ENCODE data around the gene KDM1A. TPM values are rescaled to one million over a fixed set of nuclear protein-coding genes. Genes with fewer than 3 reads are reported as not detected.

Gene KDM1A
- total RNA-seq, 1 donor = 108 TPM

- no peak for DNase-seq (ENCODE audit: low read depth)
- TF ChIP-seq, protein P1, sequence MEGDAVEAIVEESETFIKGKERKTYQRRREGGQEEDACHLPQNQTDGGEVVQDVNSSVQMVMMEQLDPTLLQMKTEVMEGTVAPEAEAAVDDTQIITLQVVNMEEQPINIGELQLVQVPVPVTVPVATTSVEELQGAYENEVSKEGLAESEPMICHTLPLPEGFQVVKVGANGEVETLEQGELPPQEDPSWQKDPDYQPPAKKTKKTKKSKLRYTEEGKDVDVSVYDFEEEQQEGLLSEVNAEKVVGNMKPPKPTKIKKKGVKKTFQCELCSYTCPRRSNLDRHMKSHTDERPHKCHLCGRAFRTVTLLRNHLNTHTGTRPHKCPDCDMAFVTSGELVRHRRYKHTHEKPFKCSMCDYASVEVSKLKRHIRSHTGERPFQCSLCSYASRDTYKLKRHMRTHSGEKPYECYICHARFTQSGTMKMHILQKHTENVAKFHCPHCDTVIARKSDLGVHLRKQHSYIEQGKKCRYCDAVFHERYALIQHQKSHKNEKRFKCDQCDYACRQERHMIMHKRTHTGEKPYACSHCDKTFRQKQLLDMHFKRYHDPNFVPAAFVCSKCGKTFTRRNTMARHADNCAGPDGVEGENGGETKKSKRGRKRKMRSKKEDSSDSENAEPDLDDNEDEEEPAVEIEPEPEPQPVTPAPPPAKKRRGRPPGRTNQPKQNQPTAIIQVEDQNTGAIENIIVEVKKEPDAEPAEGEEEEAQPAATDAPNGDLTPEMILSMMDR (IDR thresholded peaks at IDR 0.05; ENCODE audit: insufficient read depth, low read depth, low read length) = no peak
- no peak overlapping the region for H3K4me3 ChIP-seq (ENCODE audit: low read depth, low read length)
Observed at GRCh38 chr1:23125489-23125888, 106.2 kb downstream of the KDM1A start.

DNA sequence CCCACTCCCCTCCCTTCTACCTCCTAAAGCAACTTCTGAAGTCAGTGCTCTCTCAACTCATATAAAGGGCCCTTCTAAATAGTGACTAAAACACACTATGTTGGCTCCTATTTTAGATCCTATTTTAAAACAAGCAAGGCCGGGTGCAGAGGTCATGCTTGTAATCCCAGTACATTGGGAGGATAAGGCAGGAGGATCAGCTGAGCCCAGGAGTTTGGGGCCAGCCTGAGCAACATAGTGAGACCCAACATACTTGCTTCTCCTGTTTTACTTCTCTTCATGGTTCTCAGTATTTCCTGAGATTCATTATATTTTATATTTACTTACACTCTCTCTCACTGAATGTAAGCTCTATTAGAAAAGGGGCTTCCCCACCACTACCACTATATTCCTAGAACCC lies 106.9 kb downstream of the KDM1A start:
- TF ChIP-seq, protein P1 (IDR thresholded peaks at IDR 0.05; ENCODE audit: insufficient read depth, low read depth, low read length) = no peak
- no peak for DNase-seq (ENCODE audit: low read depth)
- no peak overlapping the region for H3K4me3 ChIP-seq (ENCODE audit: low read depth, low read length)

- TF ChIP-seq, protein P1 (IDR thresholded peaks at IDR 0.05; ENCODE audit: insufficient read depth, low read depth, low read length) = no peak
- peak; percentile 59 for DNase-seq (ENCODE audit: low read depth)
Observed at GRCh38 chr1:23126801-23127200, 107.5 kb downstream of the KDM1A start.

DNA sequence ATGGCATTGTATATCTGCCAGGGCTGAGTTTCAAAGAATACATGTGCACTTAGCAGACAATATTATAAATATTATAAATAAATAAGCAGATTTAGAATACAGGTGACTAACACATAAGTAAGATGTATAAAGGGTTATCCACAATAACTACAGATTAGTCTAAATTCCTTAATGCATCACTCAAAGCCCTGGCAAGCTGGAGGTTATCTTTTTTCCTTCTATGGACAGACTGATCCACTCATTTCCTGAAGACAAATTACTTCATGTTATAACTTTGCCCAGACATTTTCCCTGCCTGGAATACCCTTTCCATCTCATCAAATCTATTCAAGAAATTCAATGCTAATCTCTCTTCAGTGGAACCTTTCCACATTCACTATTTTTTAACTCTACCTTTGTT lies 110.6 kb downstream of the KDM1A start:
- H3K4me3 ChIP-seq (ENCODE audit: low read depth, low read length) = no peak overlapping the region
- DNase-seq (ENCODE audit: low read depth) = no peak
- TF ChIP-seq, protein P1 (IDR thresholded peaks at IDR 0.05; ENCODE audit: insufficient read depth, low read depth, low read length) = no peak

More at GRCh38 chr1:23126801-23127200, 107.5 kb downstream of the KDM1A start:
- H3K4me3 ChIP-seq (ENCODE audit: low read depth, low read length) = no peak overlapping the region

- no peak for DNase-seq (ENCODE audit: low read depth)
- no peak overlapping the region for H3K4me3 ChIP-seq (ENCODE audit: low read depth, low read length)
- TF ChIP-seq, protein P1 (IDR thresholded peaks at IDR 0.05; ENCODE audit: insufficient read depth, low read depth, low read length) = no peak
Observed at GRCh38 chr1:23132033-23132432, 112.8 kb downstream of the KDM1A start.

Small RNAs within 50 kb of the gene (small RNA-seq; reads per million reads assigned to genes)
- not detected for gene MIR3115
- not detected for gene MIR4419A

Other genes with a start within 250 kb of the KDM1A start
- gene LACTBL1, start 46.6 kb upstream of the KDM1A start, total RNA-seq = not detected in 2 replicates
- not detected in 2 replicates for gene TEX46, start 3.6 kb upstream of the KDM1A start, total RNA-seq
- gene LUZP1, start 149.4 kb downstream of the KDM1A start, total RNA-seq = 44.1 and 55.3 TPM in 2 replicates
- 0.86 and 2.3 TPM in 2 replicates for gene HTR1D, start 198.0 kb downstream of the KDM1A start, total RNA-seq